ENCODE measurements around the gene LILRB5.
"Not testable (repeated sequence)": the region's sequence is repeated elsewhere in the genome, so short reads cannot be mapped to it uniquely, and the experiment has no call there.

GRCh38 chr19:54223277-54223936 lies 33.7 kb downstream of the LILRB5 start:
- TF ChIP-seq NFYB (CRISPR knock-in tag; conservative IDR thresholded peaks at IDR 0.05; ENCODE audit: low read depth); CTCF (IDR thresholded peaks at IDR 0.05); NFE2L1 (CRISPR knock-in tag; IDR thresholded peaks at IDR 0.05); ATF2 (CRISPR knock-in tag; IDR thresholded peaks at IDR 0.05; ENCODE audit: borderline replicate concordance, low read depth); ZNF219 (CRISPR knock-in tag; IDR thresholded peaks at IDR 0.05; ENCODE audit: borderline replicate concordance); MLX (CRISPR knock-in tag; IDR thresholded peaks at IDR 0.05); SMAD4 (CRISPR knock-in tag; IDR thresholded peaks at IDR 0.05); MAX (CRISPR knock-in tag; IDR thresholded peaks at IDR 0.05); JUN (CRISPR knock-in tag; IDR thresholded peaks at IDR 0.05); CBFB (CRISPR knock-in tag; IDR thresholded peaks at IDR 0.05; ENCODE audit: low read depth); CREB1 (CRISPR knock-in tag; IDR thresholded peaks at IDR 0.05): not testable (repeated sequence)
